ENCODE data around the gene NPAS3.

DNA sequence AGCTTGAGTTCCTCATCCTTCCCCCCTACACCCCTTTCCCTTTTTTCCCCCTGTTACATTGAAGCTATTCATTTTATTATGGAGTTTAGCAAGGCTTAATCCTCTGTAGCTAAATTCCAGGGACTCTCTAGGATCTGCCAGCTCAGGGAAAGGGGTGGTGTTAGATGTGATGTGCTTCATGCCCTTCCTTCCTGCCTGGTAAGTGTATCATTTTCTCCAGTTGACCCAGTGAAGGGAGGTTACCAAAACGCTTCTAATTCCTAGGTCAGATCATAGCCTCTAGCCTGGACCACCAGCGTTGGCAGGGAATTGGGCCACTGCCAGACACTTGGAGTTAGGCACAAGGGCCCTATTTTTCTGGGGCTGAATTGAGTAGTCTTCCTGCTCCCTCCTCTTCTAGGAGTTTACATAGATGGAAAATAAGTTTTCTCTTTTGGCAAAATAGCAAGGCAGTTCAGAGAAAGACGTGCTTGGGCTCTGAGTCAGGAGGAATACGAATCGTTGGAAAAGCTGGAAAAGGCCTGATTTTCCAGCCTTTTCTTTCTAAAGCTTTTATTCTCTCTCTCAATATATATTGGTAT is 88.3 kb downstream of the NPAS3 start:
- TF ChIP-seq, protein P1, sequence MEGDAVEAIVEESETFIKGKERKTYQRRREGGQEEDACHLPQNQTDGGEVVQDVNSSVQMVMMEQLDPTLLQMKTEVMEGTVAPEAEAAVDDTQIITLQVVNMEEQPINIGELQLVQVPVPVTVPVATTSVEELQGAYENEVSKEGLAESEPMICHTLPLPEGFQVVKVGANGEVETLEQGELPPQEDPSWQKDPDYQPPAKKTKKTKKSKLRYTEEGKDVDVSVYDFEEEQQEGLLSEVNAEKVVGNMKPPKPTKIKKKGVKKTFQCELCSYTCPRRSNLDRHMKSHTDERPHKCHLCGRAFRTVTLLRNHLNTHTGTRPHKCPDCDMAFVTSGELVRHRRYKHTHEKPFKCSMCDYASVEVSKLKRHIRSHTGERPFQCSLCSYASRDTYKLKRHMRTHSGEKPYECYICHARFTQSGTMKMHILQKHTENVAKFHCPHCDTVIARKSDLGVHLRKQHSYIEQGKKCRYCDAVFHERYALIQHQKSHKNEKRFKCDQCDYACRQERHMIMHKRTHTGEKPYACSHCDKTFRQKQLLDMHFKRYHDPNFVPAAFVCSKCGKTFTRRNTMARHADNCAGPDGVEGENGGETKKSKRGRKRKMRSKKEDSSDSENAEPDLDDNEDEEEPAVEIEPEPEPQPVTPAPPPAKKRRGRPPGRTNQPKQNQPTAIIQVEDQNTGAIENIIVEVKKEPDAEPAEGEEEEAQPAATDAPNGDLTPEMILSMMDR (IDR thresholded peaks at IDR 0.05) = no peak
- no peak for TF ChIP-seq POLR2A (IDR thresholded peaks at IDR 0.05)
- TF ChIP-seq POLR2AphosphoS5 (IDR thresholded peaks at IDR 0.05) = no peak
